ENCODE data around the gene KIAA1614.

GRCh38 chr1:180994262-180994661 lies 81.6 kb downstream of the KIAA1614 start:
- TF ChIP-seq, protein P1, sequence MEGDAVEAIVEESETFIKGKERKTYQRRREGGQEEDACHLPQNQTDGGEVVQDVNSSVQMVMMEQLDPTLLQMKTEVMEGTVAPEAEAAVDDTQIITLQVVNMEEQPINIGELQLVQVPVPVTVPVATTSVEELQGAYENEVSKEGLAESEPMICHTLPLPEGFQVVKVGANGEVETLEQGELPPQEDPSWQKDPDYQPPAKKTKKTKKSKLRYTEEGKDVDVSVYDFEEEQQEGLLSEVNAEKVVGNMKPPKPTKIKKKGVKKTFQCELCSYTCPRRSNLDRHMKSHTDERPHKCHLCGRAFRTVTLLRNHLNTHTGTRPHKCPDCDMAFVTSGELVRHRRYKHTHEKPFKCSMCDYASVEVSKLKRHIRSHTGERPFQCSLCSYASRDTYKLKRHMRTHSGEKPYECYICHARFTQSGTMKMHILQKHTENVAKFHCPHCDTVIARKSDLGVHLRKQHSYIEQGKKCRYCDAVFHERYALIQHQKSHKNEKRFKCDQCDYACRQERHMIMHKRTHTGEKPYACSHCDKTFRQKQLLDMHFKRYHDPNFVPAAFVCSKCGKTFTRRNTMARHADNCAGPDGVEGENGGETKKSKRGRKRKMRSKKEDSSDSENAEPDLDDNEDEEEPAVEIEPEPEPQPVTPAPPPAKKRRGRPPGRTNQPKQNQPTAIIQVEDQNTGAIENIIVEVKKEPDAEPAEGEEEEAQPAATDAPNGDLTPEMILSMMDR (IDR thresholded peaks at IDR 0.05; ENCODE audit: insufficient read depth, low read length), result no peak
- no peak for TF ChIP-seq REST (IDR thresholded peaks at IDR 0.05; ENCODE audit: insufficient replicate concordance, low read depth)
- TF ChIP-seq POLR2AphosphoS5 (IDR thresholded peaks at IDR 0.05; ENCODE audit: low read depth), result no peak
- TF ChIP-seq SPI1 (IDR thresholded peaks at IDR 0.05; ENCODE audit: borderline replicate concordance, low read depth), result no peak

Data from HL-60 (cell line).